SK-N-SH (cell line): ENCODE measurements around the gene CEBPZOS.

ENCODE experiments used
- CTCF ChIP-seq: fragments of 200-600 bp; sonication (generic); IDR thresholded peaks from 2 replicates; pipeline ENCODE4 v1.6.1; 2017; ENCODE audit warnings: antibody characterized with exemption, mild to moderate bottlenecking, moderate library complexity
- EZH2phosphoT487 ChIP-seq: fragments of 200-600 bp; sonication (generic); IDR thresholded peaks from 2 replicates; pipeline ENCODE4 v1.6.1; 2017; ENCODE audit warnings: low read depth, mixed run types, mild to moderate bottlenecking, antibody characterized with exemption, moderate library complexity, borderline replicate concordance
- FOSL2 ChIP-seq: IDR thresholded peaks from 2 replicates; pipeline ENCODE4 v1.4.0; 2012; ENCODE audit warnings: low read depth, mild to moderate bottlenecking, moderate library complexity, borderline replicate concordance
- GATA2 ChIP-seq: sonication (generic); formaldehyde crosslinking; IDR thresholded peaks from 2 replicates; pipeline ENCODE4 v1.5.0; 2020; ENCODE audit warnings: mild to moderate bottlenecking, missing genetic modification reagents
- MAX ChIP-seq: IDR thresholded peaks from 2 replicates; pipeline ENCODE4 v1.4.0; 2012; ENCODE audit warnings: low read depth
- NFIC ChIP-seq: IDR thresholded peaks from 2 replicates; pipeline ENCODE4 v1.4.0; 2012; ENCODE audit warnings: borderline replicate concordance
- RAD21 ChIP-seq: IDR thresholded peaks from 2 replicates; pipeline ENCODE4 v1.6.1; 2012; ENCODE audit warnings: mild to moderate bottlenecking, low read length
- RCOR1 ChIP-seq: fragments of 150-350 bp; IDR thresholded peaks from 2 replicates; pipeline ENCODE4 v1.6.1; 2017; ENCODE audit warnings: antibody characterized with exemption, low read length
- RFX5 ChIP-seq: IDR thresholded peaks from 2 replicates; pipeline ENCODE4 v1.6.1; 2012; ENCODE audit warnings: mild to moderate bottlenecking, improper control_type of control experiment, low read length
- SMC3 ChIP-seq: IDR thresholded peaks from 2 replicates; pipeline ENCODE4 v1.6.1; 2012; ENCODE audit warnings: low read depth, low read length, improper control_type of control experiment
- TAF1 ChIP-seq: IDR thresholded peaks from 2 replicates; pipeline ENCODE4 v1.6.1; 2012; ENCODE audit warnings: low read depth, mild to moderate bottlenecking, low read length, moderate library complexity, borderline replicate concordance
- USF2 ChIP-seq: fragments of 150-350 bp; IDR thresholded peaks from 2 replicates; pipeline ENCODE4 v1.6.1; 2017; ENCODE audit warnings: antibody characterized with exemption, low read length, low read depth, borderline replicate concordance
- YY1 ChIP-seq: IDR thresholded peaks from 2 replicates; pipeline ENCODE4 v1.4.0; 2012; ENCODE audit warnings: low read depth, mild to moderate bottlenecking
- ZBTB33 ChIP-seq: IDR thresholded peaks from 2 replicates; pipeline ENCODE4 v1.4.0; 2012; ENCODE audit warnings: low read depth, borderline replicate concordance

GRCh38 chr2:37205689-37206341 lies 9.5 kb downstream of the CEBPZOS start:
- TF ChIP-seq TAF1 (no peak), RAD21 (no peak), CTCF (no peak), NFIC (no peak), GATA2 (CRISPR knock-in tag) (no peak), YY1 (no peak), RFX5 (no peak), RCOR1 (no peak), EZH2phosphoT487 (no peak), MAX (no peak), ZBTB33 (no peak), USF2 (no peak), FOSL2 (no peak), SMC3 (no peak)
